DOHH2 (cell line): ENCODE measurements around the gene DOK3.

Source experiments
- H3F3A ChIP-seq: fragments of 200-600 bp; sonication (generic), shearing (Covaris generic); 2 replicates; pipeline ENCODE4 v1.6.0; 2016; ENCODE audit warnings: antibody characterized with exemption, mild to moderate bottlenecking; ENCODE audit not compliant: control insufficient read depth, insufficient read depth
- H3K27ac ChIP-seq: fragments of 200-600 bp; sonication (generic); 2 replicates; pipeline ENCODE4 v1.5.1; 2014; ENCODE audit warnings: low read depth, mild to moderate bottlenecking, low read length, moderate library complexity
- H3K27me3 ChIP-seq: fragments of 200-600 bp; sonication (generic); 2 replicates; pipeline ENCODE4 v1.6.1; 2014; ENCODE audit warnings: mild to moderate bottlenecking, low read length, mixed read lengths; ENCODE audit not compliant: control insufficient read depth
- H3K36me3 ChIP-seq: fragments of 200-600 bp; sonication (generic); 2 replicates; pipeline ENCODE4 v1.6.1; 2014; ENCODE audit warnings: mild to moderate bottlenecking, low read length, moderate library complexity, mixed read lengths; ENCODE audit not compliant: control insufficient read depth
- H3K4me1 ChIP-seq: fragments of 200-600 bp; sonication (generic); 2 replicates; pipeline ENCODE4 v1.6.1; 2014; ENCODE audit warnings: mild to moderate bottlenecking, low read length, mixed read lengths; ENCODE audit not compliant: control insufficient read depth
- H3K4me2 ChIP-seq: fragments of 200-600 bp; sonication (generic); 2 replicates; pipeline ENCODE4 v1.6.0; 2014; ENCODE audit warnings: mild to moderate bottlenecking, low read length, moderate library complexity
- H3K4me3 ChIP-seq: fragments of 200-600 bp; sonication (generic); 2 replicates; pipeline ENCODE4 v1.5.1; 2014; ENCODE audit warnings: mild to moderate bottlenecking, low read length, mixed read lengths
- H3K79me2 ChIP-seq: fragments of 200-600 bp; sonication (generic); 2 replicates; pipeline ENCODE4 v1.6.1; 2014; ENCODE audit warnings: mild to moderate bottlenecking, low read length, mixed read lengths; ENCODE audit not compliant: control insufficient read depth
- H3K9me2 ChIP-seq: fragments of 200-600 bp; sonication (generic); replicated peaks from 2 replicates; pipeline ENCODE4 v1.6.1; 2014; ENCODE audit warnings: mild to moderate bottlenecking, low read length, mixed read lengths; ENCODE audit not compliant: control insufficient read depth
- H3K9me3 ChIP-seq: fragments of 200-600 bp; sonication (generic); 2 replicates; pipeline ENCODE4 v1.6.1; 2014; ENCODE audit warnings: antibody characterized with exemption, low read length, mixed read lengths; ENCODE audit not compliant: control insufficient read depth, insufficient read depth
- H4K20me1 ChIP-seq: fragments of 200-600 bp; sonication (generic); 2 replicates; pipeline ENCODE4 v1.6.0; 2014; ENCODE audit warnings: low read depth, mild to moderate bottlenecking, antibody characterized with exemption, low read length, moderate library complexity; ENCODE audit not compliant: control insufficient read depth, insufficient read depth
- EZH2phosphoT487 ChIP-seq: fragments of 200-600 bp; sonication (generic); IDR thresholded peaks from 2 replicates; pipeline ENCODE4 v1.6.1; 2017; ENCODE audit warnings: borderline replicate concordance, mild to moderate bottlenecking, antibody characterized with exemption, low read length, moderate library complexity, mixed read lengths
- TF ChIP-seq, protein P1 (sequence below): fragments of 200-600 bp; sonication (generic); IDR thresholded peaks from one replicate; pipeline ENCODE4 v1.5.1; 2014; ENCODE audit warnings: antibody characterized with exemption, mild to moderate bottlenecking, low read depth, low read length; ENCODE audit not compliant: poor library complexity, severe bottlenecking

The DOK3 gene

DNA sequence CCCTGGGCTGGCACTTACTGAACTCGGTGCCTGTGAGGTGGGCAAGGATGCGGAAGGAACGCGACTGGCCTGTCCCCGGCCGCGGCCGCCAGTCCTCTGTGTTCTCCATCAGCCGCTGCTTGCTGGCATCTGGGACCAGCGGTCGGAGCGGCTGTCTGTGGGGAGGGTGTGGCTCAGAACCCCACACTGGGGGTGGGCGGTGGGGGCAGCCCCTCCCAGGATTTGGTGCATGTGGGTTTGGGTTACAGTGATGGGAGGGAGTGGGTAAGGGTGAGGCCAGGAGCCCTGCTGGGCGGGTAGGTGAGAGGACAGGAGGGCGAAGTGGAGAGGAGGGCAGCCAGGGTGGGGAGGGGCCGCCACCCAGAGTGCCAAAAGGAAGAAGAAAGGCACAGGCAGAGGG lies 18.6 kb downstream of the DOK3 start:
- peaks cover 5% of the 10 kb centered on the region; the same call in 1 of the 2 replicates for H3F3A ChIP-seq
- no peaks in the 10 kb centered on the region for H3K9me2 ChIP-seq
- no peaks in the 10 kb centered on the region for H3K27me3 ChIP-seq
- no peaks in the 10 kb centered on the region for H4K20me1 ChIP-seq
- no peak overlapping the region; the same call in 1 of the 2 replicates for H3K4me3 ChIP-seq
- peaks cover 50% of the 10 kb centered on the region for H3K4me1 ChIP-seq
- no peak for TF ChIP-seq EZH2phosphoT487
- TF ChIP-seq, protein P1, sequence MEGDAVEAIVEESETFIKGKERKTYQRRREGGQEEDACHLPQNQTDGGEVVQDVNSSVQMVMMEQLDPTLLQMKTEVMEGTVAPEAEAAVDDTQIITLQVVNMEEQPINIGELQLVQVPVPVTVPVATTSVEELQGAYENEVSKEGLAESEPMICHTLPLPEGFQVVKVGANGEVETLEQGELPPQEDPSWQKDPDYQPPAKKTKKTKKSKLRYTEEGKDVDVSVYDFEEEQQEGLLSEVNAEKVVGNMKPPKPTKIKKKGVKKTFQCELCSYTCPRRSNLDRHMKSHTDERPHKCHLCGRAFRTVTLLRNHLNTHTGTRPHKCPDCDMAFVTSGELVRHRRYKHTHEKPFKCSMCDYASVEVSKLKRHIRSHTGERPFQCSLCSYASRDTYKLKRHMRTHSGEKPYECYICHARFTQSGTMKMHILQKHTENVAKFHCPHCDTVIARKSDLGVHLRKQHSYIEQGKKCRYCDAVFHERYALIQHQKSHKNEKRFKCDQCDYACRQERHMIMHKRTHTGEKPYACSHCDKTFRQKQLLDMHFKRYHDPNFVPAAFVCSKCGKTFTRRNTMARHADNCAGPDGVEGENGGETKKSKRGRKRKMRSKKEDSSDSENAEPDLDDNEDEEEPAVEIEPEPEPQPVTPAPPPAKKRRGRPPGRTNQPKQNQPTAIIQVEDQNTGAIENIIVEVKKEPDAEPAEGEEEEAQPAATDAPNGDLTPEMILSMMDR, result no peak
- H3K79me2 ChIP-seq, result no peaks in the 10 kb centered on the region
- peak overlapping the region; percentile 39; the same call in 1 of the 2 replicates for H3K4me2 ChIP-seq
- H3K27ac ChIP-seq, result no peak overlapping the region
- peaks cover 10% of the 10 kb centered on the region; the same call in 1 of the 2 replicates for H3K36me3 ChIP-seq
- no peaks in the 10 kb centered on the region for H3K9me3 ChIP-seq

DNA sequence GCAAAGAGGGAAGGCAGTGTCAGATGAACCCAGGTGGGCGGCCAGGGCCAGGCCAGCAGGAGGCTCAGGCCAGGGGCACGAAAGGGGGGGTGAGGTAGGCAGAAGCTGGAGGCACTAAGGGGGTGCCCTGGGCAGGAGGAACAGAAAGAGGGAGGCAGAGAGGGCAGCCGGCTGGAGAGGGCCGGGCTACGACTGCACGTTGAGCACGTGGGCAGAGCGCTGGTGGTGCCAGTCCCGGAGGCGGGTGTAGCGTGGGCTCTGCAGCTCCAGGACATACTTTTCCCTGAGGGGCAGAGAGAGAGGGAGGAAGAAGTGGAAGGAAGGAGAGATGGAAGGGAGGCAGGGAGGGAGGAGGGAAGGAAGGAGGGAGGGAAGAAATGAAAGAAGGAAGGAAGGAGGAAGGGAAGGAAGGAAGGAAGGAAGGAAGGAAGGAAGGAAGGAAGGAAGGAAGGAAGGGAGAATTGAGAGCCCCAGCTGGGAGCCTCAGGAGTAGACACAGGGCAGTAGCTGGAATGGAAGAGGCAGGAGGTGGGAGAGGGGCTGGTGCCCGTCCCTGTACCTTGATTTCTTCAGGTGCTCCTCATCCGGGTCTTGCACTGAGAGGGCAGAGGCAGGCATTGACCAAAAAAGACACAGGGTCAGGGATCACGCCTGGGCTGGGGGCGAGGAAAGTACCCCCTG lies 19.2 kb downstream of the DOK3 start:
- H3K27ac ChIP-seq, result no peak overlapping the region
- no peaks in the 10 kb centered on the region for H3K9me3 ChIP-seq
- no peaks in the 10 kb centered on the region for H3K27me3 ChIP-seq
- H4K20me1 ChIP-seq, result no peaks in the 10 kb centered on the region
- peaks cover 44% of the 10 kb centered on the region for H3K4me1 ChIP-seq
- TF ChIP-seq, protein P1, result no peak
- no peak for TF ChIP-seq EZH2phosphoT487
- peaks cover 10% of the 10 kb centered on the region; the same call in 1 of the 2 replicates for H3K36me3 ChIP-seq
- H3K4me2 ChIP-seq, result peak overlapping the region; percentile 39
- H3K79me2 ChIP-seq, result no peaks in the 10 kb centered on the region
- H3K4me3 ChIP-seq, result peak overlapping the region; percentile 19
- no peaks in the 10 kb centered on the region for H3K9me2 ChIP-seq
- peaks cover 5% of the 10 kb centered on the region; the same call in 1 of the 2 replicates for H3F3A ChIP-seq

DNA sequence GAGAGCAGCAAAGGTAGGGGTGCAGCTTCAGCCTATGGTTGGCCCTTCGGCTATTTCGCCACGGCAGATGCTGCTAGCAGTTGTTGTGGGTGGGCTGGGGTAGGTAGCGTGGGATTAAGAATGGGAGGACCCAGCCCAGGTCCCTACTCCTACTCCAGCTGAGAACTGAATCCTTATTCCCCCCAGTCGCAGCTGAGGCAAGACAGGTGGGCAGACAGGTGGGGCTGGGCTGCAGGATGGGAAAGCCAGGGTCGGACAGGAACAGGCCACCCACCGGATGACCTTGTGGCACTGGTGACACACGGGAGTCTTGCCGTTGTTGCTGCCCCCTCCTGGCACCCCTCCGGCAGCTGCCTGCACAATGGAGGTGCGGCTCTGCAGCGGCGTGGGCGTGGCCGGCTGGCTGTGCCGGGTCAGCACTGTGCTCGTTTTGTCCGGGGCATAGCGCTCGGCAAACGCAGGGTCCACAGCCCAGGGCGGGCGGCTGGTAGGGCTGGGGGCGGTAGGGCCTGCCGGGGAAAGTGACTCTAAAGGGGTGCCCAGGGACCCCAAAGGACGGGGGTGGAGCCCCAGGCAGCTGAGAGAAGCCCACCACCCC lies 20.4 kb downstream of the DOK3 start:
- Histone ChIP-seq H4K20me1 (no peaks in the 10 kb centered on the region), H3K9me2 (no peaks in the 10 kb centered on the region), H3K27me3 (no peaks in the 10 kb centered on the region), H3K4me1 (peaks cover 32% of the 10 kb centered on the region), H3K27ac (no peak overlapping the region), H3K4me2 (peak overlapping the region; percentile 39), H3K79me2 (no peaks in the 10 kb centered on the region), H3K9me3 (no peaks in the 10 kb centered on the region), H3K4me3 (peak overlapping the region; percentile 19; the same call in 1 of the 2 replicates), H3F3A (peaks cover 4% of the 10 kb centered on the region; the same call in 1 of the 2 replicates), H3K36me3 (peaks cover 10% of the 10 kb centered on the region; the same call in 1 of the 2 replicates)
- no peak for TF ChIP-seq EZH2phosphoT487
- TF ChIP-seq, protein P1, result peak; percentile 76
